MM.1S (cell line): ENCODE measurements around the gene CARD8.

Experiments
- EZH2 ChIP-seq: fragments of 300-600 bp; sonication (generic); optimal IDR thresholded peaks from 2 replicates; pipeline ENCODE3; 2017; ENCODE audit warnings: low read depth, mild to moderate bottlenecking, antibody characterized with exemption, low read length, mixed read lengths
- EZH2phosphoT487 ChIP-seq: fragments of 300-600 bp; sonication (generic); IDR thresholded peaks from 2 replicates; pipeline ENCODE4 v1.6.1; 2018; ENCODE audit warnings: antibody characterized with exemption, low read length
- TF ChIP-seq, protein P1 (sequence below): fragments of 300-600 bp; sonication (generic); IDR thresholded peaks from 2 replicates; pipeline ENCODE4 v1.5.1; 2016; ENCODE audit warnings: antibody characterized with exemption, low read length, mixed read lengths

- TF ChIP-seq, protein P1, sequence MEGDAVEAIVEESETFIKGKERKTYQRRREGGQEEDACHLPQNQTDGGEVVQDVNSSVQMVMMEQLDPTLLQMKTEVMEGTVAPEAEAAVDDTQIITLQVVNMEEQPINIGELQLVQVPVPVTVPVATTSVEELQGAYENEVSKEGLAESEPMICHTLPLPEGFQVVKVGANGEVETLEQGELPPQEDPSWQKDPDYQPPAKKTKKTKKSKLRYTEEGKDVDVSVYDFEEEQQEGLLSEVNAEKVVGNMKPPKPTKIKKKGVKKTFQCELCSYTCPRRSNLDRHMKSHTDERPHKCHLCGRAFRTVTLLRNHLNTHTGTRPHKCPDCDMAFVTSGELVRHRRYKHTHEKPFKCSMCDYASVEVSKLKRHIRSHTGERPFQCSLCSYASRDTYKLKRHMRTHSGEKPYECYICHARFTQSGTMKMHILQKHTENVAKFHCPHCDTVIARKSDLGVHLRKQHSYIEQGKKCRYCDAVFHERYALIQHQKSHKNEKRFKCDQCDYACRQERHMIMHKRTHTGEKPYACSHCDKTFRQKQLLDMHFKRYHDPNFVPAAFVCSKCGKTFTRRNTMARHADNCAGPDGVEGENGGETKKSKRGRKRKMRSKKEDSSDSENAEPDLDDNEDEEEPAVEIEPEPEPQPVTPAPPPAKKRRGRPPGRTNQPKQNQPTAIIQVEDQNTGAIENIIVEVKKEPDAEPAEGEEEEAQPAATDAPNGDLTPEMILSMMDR: no peak
- TF ChIP-seq EZH2phosphoT487: no peak
- no peak for TF ChIP-seq EZH2
These were observed 65.3 kb downstream of the CARD8 start for GRCh38 chr19:48190288-48190884.
